A673 (cell line): ENCODE results near the gene NR2F1.

Experiments
- EZH2 ChIP-seq: fragments of 200-600 bp; sonication (generic); IDR thresholded peaks from 2 replicates; pipeline ENCODE4 v1.6.1; 2017; ENCODE audit warnings: borderline replicate concordance, low read depth, mild to moderate bottlenecking, mixed read lengths, antibody characterized with exemption, low read length; ENCODE audit not compliant: poor library complexity, severe bottlenecking
- TF ChIP-seq, protein P1 (sequence below): fragments of 300-800, 200-600 bp; sonication (generic); conservative IDR thresholded peaks from 2 replicates; pipeline ENCODE4 v1.5.1; 2017; ENCODE audit warnings: low read depth, mild to moderate bottlenecking, antibody characterized with exemption, low read length, moderate library complexity, mixed read lengths

DNA sequence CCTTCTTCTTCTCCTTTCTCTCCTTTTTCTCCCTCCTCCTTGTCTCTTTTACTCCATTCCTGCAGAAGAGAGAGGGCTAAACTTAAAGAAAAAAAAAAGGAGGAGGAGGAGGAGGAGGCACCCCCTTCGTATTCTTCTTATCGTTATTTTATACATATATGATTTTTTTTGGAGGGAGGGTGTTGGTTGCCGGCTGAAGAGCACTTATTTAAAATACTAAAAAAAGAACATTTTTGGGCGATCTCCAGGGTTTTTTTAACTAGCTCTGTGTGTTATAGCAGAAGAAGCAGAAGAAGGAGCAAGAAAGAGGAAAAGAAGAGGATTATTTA lies 381 bp downstream of the NR2F1 start:
- TF ChIP-seq, protein P1, sequence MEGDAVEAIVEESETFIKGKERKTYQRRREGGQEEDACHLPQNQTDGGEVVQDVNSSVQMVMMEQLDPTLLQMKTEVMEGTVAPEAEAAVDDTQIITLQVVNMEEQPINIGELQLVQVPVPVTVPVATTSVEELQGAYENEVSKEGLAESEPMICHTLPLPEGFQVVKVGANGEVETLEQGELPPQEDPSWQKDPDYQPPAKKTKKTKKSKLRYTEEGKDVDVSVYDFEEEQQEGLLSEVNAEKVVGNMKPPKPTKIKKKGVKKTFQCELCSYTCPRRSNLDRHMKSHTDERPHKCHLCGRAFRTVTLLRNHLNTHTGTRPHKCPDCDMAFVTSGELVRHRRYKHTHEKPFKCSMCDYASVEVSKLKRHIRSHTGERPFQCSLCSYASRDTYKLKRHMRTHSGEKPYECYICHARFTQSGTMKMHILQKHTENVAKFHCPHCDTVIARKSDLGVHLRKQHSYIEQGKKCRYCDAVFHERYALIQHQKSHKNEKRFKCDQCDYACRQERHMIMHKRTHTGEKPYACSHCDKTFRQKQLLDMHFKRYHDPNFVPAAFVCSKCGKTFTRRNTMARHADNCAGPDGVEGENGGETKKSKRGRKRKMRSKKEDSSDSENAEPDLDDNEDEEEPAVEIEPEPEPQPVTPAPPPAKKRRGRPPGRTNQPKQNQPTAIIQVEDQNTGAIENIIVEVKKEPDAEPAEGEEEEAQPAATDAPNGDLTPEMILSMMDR, result no peak
- no peak for TF ChIP-seq EZH2
